HCT116 (cell line): ENCODE measurements around the gene ZFYVE19.

Experiments
- CEBPB ChIP-seq: IDR thresholded peaks from 2 replicates; pipeline ENCODE4 v1.6.1; 2012; ENCODE audit warnings: low read depth
- EZH2 ChIP-seq: fragments of 200-600 bp; sonication (generic); IDR thresholded peaks from 2 replicates; pipeline ENCODE4 v1.6.1; 2017; ENCODE audit warnings: antibody characterized with exemption, mixed run types
- POLR2A ChIP-seq: IDR thresholded peaks from 2 replicates; pipeline ENCODE4 v1.7.0; 2011; ENCODE audit warnings: borderline replicate concordance; ENCODE audit not compliant: insufficient read depth, insufficient read length; ENCODE audit errors: extremely low read depth
- POLR2AphosphoS5 ChIP-seq: IDR thresholded peaks from 2 replicates; pipeline ENCODE4 v1.6.1; 2011; ENCODE audit warnings: mild to moderate bottlenecking, low read depth, low read length, moderate library complexity
- RAD21 ChIP-seq: IDR thresholded peaks from 2 replicates; pipeline ENCODE4 v1.6.1; 2012; ENCODE audit warnings: low read depth, mild to moderate bottlenecking
- SIN3A ChIP-seq: IDR thresholded peaks from 2 replicates; pipeline ENCODE4 v1.6.1; 2012; ENCODE audit warnings: low read depth
- TF ChIP-seq, protein P1 (sequence below): IDR thresholded peaks from 2 replicates; pipeline ENCODE4 v1.6.1; 2012; ENCODE audit warnings: low read depth
- TF ChIP-seq, protein P2 (sequence below), 3 experiments: fragments of 200-600 bp in 1 of 3; sonication (generic) in 1 of 3; IDR thresholded peaks in 2 of 3; conservative IDR thresholded peaks in 1 of 3; 2 replicates each; pipeline ENCODE4 v1.5.1; 2012 to 2017; ENCODE audit warnings: low read depth in 2 of 3, low read length in 2 of 3, antibody characterized with exemption in 1 of 3, borderline replicate concordance in 1 of 3, control low read depth in 1 of 3, mild to moderate bottlenecking in 1 of 3, mixed read lengths in 1 of 3, mixed run types in 1 of 3, moderate library complexity in 1 of 3; ENCODE audit not compliant: insufficient read depth in 1 of 3
- TF ChIP-seq, protein P3 (sequence below): IDR thresholded peaks from 2 replicates; pipeline ENCODE4 v1.6.1; 2012
- TF ChIP-seq, protein P4 (sequence below): IDR thresholded peaks from 2 replicates; pipeline ENCODE4 v1.6.1; 2012

DNA sequence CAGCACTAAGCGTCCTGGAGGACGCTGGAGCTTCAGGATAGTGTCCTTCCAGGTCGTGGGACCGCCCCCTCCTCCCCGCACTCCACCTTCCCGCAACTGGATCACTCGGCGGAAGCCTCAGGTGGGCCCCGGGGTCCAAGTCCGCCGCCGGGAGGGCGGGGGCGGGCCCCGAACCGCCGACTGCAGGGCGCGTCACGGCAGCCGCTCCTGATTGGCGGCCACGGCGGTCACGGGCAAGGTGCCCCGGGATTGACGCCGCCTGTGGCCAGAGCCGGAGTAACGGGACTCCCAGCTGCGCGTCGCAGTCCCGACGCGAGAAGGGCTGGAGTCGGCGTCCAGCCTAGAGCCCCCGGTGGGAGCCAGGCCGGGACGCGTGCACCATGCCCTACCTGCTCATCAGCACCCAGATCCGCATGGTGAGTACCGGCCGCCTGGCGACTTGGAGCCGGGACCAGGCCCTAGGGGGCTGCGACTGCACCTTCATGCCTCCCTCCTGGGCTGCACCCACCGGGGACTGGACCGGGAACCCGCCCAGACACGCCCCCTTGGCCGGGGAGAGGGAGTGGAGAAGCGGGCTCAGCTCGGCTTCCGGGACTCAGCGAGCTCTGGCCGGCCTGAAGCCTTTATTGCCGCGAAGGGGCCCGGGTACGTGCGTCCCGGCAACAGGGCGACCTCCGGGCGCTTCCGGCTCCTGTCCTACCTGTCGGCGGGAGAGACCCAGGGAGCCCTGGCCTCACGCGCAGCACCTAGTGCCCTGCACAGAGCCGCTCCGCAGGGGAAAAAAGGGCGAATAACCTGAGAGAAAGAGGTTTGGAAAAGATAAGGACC, 42.9 kb upstream of the ZFYVE19 start, which contains the start of gene GCHFR:
- TF ChIP-seq EZH2 (no peak), CEBPB (no peak), POLR2A (peak; percentile 51), POLR2AphosphoS5 (no peak), RAD21 (no peak), SIN3A (no peak)
- TF ChIP-seq, protein P1, sequence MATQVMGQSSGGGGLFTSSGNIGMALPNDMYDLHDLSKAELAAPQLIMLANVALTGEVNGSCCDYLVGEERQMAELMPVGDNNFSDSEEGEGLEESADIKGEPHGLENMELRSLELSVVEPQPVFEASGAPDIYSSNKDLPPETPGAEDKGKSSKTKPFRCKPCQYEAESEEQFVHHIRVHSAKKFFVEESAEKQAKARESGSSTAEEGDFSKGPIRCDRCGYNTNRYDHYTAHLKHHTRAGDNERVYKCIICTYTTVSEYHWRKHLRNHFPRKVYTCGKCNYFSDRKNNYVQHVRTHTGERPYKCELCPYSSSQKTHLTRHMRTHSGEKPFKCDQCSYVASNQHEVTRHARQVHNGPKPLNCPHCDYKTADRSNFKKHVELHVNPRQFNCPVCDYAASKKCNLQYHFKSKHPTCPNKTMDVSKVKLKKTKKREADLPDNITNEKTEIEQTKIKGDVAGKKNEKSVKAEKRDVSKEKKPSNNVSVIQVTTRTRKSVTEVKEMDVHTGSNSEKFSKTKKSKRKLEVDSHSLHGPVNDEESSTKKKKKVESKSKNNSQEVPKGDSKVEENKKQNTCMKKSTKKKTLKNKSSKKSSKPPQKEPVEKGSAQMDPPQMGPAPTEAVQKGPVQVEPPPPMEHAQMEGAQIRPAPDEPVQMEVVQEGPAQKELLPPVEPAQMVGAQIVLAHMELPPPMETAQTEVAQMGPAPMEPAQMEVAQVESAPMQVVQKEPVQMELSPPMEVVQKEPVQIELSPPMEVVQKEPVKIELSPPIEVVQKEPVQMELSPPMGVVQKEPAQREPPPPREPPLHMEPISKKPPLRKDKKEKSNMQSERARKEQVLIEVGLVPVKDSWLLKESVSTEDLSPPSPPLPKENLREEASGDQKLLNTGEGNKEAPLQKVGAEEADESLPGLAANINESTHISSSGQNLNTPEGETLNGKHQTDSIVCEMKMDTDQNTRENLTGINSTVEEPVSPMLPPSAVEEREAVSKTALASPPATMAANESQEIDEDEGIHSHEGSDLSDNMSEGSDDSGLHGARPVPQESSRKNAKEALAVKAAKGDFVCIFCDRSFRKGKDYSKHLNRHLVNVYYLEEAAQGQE, result no peak
- TF ChIP-seq, protein P2, sequence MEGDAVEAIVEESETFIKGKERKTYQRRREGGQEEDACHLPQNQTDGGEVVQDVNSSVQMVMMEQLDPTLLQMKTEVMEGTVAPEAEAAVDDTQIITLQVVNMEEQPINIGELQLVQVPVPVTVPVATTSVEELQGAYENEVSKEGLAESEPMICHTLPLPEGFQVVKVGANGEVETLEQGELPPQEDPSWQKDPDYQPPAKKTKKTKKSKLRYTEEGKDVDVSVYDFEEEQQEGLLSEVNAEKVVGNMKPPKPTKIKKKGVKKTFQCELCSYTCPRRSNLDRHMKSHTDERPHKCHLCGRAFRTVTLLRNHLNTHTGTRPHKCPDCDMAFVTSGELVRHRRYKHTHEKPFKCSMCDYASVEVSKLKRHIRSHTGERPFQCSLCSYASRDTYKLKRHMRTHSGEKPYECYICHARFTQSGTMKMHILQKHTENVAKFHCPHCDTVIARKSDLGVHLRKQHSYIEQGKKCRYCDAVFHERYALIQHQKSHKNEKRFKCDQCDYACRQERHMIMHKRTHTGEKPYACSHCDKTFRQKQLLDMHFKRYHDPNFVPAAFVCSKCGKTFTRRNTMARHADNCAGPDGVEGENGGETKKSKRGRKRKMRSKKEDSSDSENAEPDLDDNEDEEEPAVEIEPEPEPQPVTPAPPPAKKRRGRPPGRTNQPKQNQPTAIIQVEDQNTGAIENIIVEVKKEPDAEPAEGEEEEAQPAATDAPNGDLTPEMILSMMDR (IDR thresholded peaks at IDR 0.05 in 2 of 3, conservative IDR thresholded peaks at IDR 0.05 in 1 of 3; ENCODE audit: borderline replicate concordance in 1 of 3, insufficient read depth in 1 of 3, low read depth in 2 of 3, low read length in 2 of 3), result peak in 1 of 3 experiments; percentile 35; a peak in 2 of 6 replicates
- TF ChIP-seq, protein P3, sequence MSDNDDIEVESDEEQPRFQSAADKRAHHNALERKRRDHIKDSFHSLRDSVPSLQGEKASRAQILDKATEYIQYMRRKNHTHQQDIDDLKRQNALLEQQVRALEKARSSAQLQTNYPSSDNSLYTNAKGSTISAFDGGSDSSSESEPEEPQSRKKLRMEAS, result peak; percentile 28; the same call in 1 of the 2 replicates
- TF ChIP-seq, protein P4, sequence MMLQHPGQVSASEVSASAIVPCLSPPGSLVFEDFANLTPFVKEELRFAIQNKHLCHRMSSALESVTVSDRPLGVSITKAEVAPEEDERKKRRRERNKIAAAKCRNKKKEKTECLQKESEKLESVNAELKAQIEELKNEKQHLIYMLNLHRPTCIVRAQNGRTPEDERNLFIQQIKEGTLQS, result no peak
